GM18870 (cell line): ENCODE data around the gene STRA8.
"Not testable (repeated sequence)": the region's sequence is repeated elsewhere in the genome, so short reads cannot be mapped to it uniquely, and the experiment has no call there.

ENCODE experiments used
- ATAC-seq: cut with Tn5 transposase; IDR thresholded peaks from one replicate; pipeline ENCODE4 v1.9.1; 2021; ENCODE audit warnings: moderate library complexity; ENCODE audit not compliant: unreplicated experiment

STRA8 gene

GRCh38 chr7:135204341-135204749 lies 29.3 kb upstream of the STRA8 start:
- ATAC-seq: no peak

DNA sequence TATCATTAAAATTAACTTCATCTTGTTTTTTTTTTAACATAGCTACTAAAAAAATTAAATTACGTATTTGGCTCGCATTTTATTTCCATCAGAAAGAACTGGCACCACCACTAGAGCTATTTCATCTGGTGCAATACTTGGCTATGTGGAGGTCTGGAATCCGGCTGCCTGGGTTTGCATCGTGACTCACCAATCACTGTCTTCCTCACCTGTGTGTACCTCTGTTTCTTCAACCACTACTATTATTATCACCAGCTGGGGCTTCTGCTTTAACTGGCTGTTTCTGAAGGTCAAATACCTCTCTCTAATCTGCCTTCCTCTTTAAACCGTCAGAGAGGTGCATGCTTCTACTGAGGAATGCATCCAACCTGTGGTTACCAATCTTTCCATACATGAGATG lies 28.8 kb upstream of the STRA8 start:
- ATAC-seq: no peak

DNA sequence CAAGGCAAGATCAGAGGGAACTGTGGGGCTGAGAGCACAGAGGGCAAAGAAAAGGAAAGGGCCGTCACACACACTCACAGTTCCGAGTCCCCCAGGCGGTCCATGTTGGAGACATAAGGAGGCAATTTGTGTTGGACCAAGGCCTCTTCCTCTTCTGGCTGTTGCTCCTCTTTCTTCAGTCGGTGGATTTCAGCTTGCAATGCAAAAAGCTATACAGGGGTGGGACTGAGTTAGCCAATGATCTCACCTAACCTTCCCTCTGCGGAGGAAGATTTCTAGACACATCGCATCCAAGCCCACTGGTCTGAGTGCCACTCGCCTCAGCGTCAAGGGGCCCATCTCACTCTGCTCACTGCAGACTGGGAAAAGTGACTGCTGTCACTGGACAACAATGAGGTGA lies 27.8 kb upstream of the STRA8 start:
- ATAC-seq: no peak

DNA sequence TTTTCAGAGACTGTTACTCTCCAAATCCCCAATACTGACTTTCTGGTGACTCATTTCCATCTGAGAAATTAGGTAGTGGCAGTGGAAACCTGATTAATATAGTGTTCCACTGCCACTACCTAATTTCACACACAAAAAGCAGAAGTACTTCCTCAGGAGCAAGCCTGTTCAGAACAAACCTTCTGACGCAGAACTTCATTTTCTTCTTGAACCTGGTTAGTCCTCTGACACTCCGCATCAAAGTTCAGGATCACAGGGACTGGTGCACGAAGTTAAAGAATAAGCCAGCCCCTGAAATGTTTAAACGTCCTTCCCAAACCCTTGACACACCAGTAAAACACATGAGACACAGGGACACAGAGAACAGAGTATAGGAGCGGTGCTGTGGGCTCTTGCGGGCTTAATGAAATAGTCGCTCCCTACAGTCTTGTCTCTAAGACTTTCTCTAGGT lies 26.7 kb upstream of the STRA8 start:
- ATAC-seq: peak; percentile 44

DNA sequence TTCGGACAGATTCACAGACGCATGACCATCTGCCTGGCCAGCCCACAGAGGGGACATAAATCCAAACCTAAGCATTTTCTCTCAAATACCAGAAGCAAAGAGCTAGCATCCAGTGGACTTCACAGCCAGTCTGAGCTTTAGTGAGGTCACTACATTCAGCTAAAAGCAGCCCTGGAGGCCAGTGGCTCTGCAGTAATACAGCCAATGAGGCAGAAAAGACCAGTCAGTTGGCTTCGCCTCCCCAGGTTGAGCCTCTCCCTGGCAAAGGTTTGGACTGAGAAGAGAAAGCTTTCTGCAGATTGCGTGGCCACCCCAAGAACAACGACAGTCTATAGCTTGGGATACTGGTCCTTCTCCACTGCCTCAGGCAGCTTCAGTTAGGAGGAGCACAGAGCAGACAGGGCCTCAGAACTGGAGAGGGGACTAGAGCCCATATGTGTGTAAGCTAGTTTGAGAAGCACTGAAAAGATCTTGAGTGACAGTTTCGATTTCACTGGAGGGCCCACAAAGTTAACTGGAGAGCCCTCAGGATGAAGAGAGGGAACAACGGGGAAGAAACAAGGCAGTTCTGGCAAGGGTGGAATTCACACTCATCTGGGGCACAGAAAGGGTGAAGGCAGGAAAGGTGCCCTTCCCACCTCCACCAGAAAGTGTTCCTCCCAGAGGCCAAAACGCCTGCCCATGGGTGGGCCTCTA lies 26.1 kb upstream of the STRA8 start:
- ATAC-seq: no peak

DNA sequence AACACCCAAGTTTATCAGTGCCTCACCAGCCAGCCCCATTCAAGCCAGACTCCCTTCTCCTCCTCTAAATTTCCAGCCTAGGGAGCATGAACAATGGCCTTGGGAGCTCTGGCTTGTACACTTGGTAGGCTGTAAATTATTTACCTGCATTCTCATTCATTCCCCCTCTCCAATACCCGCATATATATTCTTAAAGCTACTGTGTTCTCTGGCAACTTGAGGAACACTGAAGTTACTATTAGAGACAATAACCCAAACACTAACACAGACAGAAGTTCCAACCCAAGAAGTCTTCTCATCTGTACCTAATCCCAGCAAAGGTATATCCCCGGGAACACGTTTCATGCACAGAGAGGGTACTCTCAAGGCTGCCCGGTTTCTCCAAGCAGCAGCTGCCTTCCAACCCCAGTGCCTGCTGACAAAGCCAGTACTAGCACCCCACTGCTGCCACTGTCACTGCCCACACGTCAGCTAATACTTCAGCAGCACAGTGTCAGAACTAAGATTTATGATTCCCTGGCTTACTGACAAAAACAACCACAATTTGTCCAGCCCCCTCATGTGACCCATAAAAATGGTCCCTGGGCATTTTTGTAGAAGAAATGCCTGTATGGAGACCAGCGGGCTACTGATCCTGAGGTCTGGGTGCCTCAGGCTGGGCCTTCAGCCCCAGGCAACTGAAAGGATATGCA lies 25.4 kb upstream of the STRA8 start:
- no peak for ATAC-seq

DNA sequence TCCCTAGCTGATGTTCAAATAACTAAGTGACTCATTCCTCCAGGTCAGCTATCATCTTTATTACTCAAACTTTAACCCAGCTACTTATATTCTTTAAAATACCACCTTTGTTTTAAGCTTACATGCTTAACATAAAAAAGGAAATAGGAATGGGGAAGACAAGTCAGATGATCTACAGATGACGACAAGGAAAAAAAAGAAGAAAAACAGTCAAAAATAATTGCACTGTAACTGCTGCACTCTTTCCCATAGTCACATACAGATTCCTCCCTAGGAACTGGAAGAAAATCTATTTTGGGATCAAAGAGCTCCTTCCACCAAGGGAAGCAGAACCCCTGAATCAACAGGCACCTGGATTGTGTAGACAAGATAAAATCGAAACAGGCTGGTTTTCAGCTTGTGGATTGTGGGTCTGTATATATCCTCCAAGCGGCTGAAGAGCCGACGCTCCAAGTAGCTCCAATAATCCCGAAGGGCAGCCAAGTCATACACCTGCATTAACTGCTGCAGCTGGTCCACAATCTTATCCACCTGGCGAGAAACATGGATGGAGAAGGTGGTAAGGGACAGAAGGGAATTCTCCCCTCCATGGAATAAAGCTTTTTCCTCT lies 24.3 kb upstream of the STRA8 start:
- ATAC-seq: no peak

- ATAC-seq: no peak
Measured at GRCh38 chr7:135210888-135211178, 22.8 kb upstream of the STRA8 start.

- ATAC-seq: peak; percentile 45
Measured at GRCh38 chr7:135211179-135211945, 22.3 kb upstream of the STRA8 start, which contains the start of gene WDR91. WDR91 (minus strand) TSS chr7:135211526; CDS start chr7:135211502, 24 bp downstream.

GRCh38 chr7:135211946-135212685 lies 21.5 kb upstream of the STRA8 start:
- not testable (repeated sequence) for ATAC-seq

- ATAC-seq: no peak
Measured at GRCh38 chr7:135213831-135214230, 19.8 kb upstream of the STRA8 start.

- no peak for ATAC-seq
Measured at GRCh38 chr7:135215180-135215579, 18.5 kb upstream of the STRA8 start.

- ATAC-seq: no peak
Measured at GRCh38 chr7:135215698-135216097, 17.9 kb upstream of the STRA8 start.

GRCh38 chr7:135217645-135218509 lies 15.8 kb upstream of the STRA8 start:
- ATAC-seq: no peak

GRCh38 chr7:135224027-135224426 lies 9.6 kb upstream of the STRA8 start:
- no peak for ATAC-seq

- no peak for ATAC-seq
Measured at GRCh38 chr7:135231686-135232085, 2.0 kb upstream of the STRA8 start.

GRCh38 chr7:135232087-135232486 lies 1.6 kb upstream of the STRA8 start:
- ATAC-seq: no peak

- no peak for ATAC-seq
Measured at GRCh38 chr7:135232720-135233119, 918 bp upstream of the STRA8 start.

DNA sequence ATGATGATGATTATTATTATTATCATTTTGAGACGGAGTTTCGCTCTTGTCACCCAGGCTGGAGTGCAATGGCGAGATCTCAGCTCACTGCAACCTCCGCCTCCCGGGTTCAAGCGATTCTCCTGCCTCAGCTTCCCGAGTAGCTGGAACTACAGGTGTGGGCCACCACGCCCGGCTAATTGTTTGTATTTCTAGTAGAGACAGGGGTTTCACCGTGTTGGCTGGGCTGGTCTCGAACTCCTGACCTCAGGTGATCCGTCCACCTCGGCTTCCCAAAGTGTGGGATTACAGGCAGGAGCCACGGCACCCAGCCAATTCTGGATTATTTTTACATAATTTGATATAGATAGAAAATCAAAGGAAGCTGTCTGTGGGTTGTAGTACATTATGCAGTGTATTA lies 457 bp downstream of the STRA8 start:
- not testable (repeated sequence) for ATAC-seq

- no peak for ATAC-seq
Measured at GRCh38 chr7:135234727-135235126, 1.1 kb downstream of the STRA8 start.
